HG03066 (cell line): ENCODE measurements around the gene IMMP2L.

Experiments used
- ATAC-seq: cut with Tn5 transposase; IDR thresholded peaks from one replicate; pipeline ENCODE4 v1.9.1; 2021; ENCODE audit warnings: low read depth; ENCODE audit not compliant: unreplicated experiment

The IMMP2L gene

DNA sequence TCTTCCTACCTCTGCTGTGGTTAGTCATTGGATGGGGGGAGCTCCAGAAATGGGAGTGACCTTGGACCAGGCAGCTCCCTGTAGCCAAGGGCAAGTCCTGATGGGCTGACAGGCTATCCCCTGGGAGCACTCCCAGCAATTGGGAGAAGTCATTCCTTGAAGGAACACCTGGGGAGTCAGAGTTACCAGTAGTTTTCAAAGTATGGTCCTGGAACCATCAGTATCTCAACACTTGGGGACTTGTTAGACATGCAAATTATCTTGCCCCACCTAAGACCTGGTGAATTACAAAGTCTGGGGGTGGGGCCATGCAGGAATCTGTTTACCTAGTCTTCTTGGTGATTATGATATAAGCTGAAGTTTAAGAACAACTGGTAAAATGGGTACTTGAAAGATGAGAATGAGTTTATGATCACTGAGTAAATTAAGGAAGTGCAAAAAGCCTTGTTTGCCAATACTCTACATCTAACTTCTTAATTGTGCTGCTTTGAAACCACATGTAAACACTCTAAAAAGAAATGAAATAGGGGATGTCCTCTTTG is 758.6 kb downstream of the IMMP2L start:
- ATAC-seq, result no peak

DNA sequence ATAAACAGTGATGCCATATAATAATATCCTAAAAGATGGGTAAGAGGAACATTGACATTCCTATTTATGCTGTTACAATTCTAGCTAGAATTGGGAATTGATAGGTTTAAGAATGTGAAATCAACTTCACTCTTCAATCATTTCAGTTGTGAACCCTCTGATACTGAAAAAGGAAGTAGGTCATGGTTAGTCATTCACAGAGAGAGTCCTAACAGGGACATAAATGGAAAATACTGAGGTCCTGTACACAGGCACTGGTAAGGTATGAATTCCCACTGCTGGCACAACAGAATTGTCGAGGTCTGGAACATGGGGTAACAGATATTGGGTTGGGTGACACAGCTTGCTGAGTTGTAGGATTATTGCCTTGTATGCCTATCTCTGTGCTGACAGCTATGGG is 760.8 kb downstream of the IMMP2L start:
- peak; percentile 91 for ATAC-seq

DNA sequence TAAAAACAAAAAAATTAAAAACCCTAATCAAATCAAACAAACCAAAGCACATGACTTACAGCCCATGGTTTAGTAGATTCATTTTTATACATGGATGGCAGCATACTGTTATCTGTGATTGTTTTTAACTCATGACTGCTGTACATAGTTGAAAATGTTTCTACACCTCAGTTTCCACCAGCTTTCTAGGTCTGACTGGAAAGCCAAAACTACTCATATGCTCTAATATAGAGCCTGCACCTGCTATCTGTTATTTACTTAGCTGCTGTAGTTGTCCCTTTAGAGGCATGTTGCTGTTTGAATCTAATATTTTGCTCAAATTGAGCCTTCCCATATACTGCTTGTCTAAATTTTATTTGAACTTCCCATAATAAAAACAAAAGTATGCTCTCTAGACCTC is 761.3 kb downstream of the IMMP2L start:
- no peak for ATAC-seq

DNA sequence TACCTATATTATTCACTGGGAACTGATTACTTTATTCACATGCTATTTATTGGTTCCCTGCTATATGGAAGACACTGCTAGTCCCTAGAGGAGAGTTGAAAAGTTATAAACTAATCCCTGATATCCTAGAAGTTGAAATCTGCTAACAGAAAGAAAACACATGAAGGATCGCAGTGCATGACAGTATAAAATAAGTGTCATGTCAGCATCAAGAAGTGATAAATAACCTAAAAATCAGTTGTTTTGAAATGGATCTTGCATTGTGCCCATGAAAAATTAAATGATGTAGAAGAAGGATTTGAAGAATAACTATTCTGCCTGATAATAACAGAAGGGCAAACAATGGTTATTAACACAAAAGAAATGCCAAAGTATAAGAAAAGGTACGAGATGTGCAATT is 764.6 kb downstream of the IMMP2L start:
- ATAC-seq, result no peak

DNA sequence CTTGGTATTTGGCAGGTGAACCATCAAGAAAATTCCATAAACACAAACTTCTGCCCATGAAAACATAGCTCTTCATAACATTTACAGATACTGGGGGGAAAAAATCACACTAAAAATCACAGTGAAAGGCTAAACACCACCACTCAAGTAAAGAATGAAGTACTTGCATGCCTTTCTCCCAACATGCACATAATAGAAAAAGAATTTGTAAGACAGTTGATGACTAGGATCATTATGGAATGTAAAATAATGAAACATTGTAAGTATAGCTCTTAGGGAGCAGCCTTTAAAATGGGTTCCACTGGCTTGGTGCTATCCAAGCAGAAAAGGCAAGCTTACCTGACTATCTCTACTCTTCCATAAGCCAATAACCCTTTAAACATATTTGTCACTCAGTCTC is 771.3 kb downstream of the IMMP2L start:
- no peak for ATAC-seq

DNA sequence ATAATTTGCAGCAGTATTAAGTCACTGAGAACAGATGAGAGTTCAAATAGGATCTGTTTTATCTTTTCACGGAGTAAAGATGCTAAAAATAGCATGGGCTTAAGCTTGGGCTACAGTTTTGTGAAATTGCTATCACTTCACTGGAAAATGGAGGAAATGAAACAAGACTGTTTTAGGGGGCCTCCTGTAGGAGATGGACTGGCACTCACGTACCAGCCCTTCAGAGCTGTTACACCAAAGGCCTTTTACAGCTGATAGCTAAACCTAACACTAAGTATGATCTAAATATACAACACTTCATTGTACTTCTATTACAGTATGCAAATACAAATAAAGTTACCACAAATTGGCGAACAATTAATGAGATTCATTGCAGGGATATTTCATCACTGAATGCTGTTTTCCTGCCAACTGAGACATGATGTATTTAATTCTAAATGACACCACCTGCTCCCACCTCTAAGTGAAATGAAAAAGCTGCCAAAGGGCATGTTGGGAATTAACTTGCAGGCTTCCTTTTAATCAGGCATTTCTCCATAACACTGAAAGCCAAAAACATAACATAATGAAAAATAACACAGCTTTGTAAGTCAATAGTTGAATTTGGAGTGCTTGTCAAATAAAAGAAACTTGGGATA is 775.8 kb downstream of the IMMP2L start:
- ATAC-seq, result no peak

DNA sequence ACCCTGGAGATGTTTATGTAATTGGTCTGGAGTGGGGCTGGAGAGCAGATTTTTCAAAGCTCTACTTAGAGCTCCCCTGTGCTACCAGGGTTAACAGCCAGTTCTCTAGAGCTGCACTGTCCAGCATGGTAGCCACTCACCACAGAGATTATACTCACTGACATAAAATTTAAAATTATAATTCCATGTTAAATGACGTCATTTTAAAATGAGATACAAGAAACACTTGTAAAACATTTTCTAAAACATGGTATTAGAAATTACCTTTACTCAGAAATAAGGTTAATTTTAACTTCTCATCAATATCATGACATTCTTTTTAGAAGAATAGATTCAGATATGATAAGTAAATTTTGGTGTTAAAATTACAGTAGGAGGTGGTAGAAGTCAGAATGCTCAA is 777.5 kb downstream of the IMMP2L start:
- no peak for ATAC-seq

DNA sequence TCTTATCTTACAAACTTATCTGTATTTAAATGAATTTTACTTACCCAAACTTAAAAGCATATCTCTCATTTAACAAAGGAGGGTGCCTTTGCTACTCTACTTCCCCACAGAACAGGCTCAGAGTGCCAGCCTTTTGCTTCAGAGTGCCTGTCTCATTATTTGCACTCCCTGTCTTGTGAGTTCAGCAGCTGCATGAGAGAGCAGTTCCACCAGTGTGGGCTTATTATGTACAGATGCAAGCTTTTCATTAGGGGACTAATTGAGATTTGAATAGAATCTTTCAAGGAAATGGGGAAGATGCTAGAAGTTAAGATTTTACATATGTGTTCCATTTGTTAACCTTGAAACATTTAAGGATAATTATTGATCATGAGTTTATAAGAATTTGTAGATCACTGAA is 781.6 kb downstream of the IMMP2L start:
- ATAC-seq, result no peak

DNA sequence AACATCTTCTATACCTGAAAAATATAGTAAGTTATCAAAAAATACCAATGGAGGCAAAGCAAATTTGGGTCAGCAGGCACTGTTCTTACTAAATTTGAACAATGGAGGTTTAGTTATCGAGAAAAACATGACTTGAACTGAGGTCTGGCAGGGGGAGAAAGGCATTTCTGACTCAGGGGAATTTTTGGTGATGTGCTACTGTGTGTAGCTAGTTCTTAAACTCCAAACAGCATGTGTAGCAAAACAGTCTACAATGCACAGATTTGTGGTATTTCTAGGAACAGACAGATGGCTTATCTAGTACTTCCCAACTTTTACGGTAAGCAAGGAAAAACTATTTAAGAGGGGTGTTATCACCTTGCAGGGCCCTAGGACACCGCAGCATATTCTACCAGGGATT is 783.0 kb downstream of the IMMP2L start:
- ATAC-seq, result no peak

DNA sequence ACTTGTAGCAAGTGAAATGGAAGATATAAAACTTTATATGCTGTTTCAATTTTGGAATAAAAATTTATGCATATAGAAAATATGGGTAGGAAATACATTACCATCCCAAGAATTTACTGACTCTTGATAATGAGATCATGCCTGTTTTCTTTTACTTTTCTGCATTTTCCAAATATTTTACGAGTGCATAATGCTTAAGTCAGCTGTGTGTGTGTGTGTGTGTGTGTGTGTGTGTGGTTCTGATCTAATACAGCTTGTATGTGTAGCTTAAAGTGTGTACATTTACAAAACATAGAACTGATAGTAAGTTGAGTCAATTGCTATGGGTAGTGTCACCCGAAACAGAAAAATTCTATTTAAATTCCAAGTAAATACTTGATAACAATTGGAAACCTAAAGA is 787.2 kb downstream of the IMMP2L start:
- ATAC-seq, result no peak

DNA sequence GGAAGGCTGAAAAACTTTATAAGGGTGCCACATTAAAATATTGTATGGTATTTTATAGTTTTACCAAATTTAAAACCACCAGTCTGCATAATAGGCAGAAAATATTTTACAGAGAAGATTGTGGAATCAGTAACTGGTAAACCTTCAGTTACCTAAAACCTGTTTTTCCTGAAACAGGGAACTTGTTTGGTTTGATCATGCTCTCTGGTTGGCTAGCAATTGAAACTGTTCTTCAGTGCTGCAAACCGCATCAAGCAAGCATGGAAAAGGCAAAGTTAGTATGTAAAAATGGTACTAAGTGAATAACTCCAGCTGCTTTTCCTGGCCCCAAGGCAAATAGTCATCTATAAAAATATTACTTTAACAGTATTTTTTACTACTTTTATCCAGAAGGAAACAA is 788.2 kb downstream of the IMMP2L start:
- no peak for ATAC-seq

DNA sequence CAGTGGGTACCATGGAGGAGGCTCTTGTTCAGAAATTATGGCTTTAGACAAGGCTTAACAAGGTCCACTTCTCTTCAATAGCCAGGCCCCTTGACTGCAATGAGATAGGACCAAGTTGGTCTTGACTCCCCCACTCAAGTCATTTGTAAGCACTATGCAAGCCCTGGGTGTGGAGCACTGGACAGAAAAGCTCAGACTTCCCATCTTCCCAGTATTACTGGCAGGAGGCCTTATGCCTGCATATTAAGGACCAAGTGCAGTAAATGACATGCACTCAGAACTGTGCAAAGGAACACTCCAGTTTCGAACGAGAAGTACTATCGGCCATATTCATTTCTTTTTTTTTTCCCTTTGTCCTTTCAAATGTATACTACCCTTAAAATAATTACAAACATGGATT is 789.7 kb downstream of the IMMP2L start:
- ATAC-seq, result no peak

DNA sequence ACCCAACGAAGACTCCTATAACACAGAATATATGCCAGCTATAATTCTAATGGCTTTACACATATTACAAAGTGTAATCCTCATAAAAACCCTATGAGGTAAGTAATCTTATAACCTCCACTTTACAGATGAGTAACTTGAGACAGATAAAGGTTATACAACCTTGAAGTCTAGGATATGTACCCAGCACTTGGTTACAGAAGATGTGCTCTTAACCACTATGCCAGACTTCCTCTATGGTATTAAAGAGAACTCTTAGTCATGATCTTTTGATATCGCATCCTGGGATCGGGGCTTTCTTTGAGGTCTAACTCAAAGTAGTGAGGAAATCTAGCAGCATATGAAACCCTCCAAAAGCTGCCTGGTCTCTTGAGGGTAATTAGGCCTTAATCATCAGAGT is 790.6 kb downstream of the IMMP2L start:
- no peak for ATAC-seq

DNA sequence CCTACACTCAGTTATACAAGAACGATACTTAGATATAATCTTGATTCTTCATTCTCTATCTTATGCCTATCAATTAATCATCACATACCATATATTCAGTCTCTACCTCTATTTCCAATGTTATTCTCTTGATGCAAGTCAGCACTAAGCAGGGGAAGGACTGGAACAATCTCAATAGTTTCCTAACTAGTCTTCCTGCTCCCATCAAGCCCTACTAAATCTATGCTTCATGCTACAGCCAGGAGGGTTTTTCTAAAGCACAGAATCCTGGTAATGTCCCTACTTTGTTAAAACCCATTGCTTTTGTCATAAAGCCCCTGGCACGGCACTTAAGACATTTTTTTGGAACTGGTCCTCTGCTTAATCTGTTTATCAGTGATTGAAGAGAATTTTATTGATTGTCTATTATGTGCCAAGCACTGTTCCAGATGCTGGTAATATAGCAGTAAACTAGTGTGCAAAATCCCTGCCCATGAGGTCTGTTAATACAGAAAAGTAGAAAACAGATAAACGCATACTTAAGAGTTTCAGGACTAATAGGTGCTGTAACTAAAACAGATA is 794.7 kb downstream of the IMMP2L start:
- no peak for ATAC-seq

DNA sequence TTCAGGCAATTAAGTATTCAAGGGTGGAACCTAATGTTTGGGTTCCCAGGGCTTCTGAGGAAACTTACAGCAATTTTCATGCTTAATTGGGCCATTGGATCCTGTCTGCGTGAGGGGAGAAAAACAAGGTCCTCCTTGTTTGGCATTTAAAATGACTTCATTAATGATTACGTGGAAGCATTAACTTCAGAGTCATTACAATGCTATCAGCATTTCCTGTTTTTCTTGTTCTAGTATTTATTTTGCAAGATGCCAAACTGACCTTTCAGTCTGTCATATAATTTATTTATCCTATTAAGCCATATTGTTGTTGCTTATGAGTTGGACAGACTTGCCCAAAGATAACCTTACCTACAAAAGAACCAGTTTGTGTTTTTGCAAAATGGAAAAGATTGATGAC is 795.4 kb downstream of the IMMP2L start:
- ATAC-seq, result no peak

DNA sequence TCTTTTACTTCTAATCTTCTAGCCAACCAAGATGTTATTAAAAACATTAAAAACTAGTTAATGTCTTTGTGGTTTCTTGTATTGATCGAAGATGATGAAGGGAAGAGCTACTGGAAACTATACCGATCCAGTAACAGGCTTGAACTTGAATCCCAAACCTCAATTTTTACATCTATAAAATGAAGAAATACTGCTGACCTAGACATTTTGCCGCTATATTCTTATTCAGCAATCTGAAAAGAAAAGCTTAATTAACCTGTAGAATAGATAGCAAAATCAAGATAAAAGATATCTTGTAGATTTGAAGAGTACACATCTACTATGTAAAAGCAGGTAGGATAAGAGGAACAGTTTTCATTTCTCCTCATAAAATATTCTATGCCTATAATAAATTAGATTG is 797.4 kb downstream of the IMMP2L start:
- no peak for ATAC-seq

DNA sequence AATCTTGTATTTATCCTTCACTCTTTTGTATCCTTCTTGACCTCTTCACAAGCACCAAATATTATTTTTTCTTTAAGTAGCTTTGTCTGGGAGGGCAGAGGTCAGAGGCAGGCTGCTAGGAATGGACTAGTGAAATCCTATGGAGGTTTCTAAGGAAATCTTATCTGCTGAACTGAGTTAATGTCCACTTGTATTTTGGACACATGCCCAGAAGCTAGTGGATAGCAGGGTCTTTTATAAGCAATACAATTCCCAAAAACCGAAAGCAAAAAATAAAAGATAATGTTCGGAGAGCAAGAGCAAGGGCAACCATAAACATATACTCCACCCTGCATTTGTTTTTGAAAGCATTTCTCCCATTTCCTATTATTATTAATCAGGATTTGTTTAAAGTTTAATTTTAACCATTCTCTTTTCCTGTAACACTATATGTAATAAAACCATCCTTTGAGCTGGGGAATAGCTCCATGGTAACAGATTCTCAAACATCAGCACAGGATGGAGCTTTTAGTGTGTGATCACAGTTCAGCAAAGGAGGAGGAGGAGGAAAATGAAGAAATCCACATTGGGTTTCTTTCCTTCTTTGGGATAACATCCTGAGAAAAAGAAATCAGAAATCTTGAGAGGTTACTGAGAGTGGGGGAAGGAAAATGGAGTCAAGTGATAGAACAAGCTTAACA is 799.6 kb downstream of the IMMP2L start:
- no peak for ATAC-seq

DNA sequence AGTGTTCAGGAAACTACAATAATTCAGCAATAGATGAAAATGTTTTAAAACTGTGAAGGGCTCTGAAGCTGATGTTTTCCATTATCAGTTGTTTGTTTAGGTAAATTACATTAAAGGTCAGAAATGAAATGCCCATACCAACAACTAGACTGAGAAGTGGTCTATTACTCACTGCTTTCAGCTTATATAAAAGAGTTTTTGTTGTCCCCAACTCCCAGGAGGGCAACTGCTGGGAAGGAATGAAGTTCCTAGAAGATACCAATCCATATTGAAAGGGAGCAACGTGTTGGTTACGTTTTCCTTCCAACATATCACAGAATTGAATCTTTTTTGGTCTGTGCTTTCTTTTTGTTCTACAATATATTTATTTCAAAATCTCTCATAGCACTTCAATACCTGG is 802.0 kb downstream of the IMMP2L start:
- ATAC-seq, result no peak

DNA sequence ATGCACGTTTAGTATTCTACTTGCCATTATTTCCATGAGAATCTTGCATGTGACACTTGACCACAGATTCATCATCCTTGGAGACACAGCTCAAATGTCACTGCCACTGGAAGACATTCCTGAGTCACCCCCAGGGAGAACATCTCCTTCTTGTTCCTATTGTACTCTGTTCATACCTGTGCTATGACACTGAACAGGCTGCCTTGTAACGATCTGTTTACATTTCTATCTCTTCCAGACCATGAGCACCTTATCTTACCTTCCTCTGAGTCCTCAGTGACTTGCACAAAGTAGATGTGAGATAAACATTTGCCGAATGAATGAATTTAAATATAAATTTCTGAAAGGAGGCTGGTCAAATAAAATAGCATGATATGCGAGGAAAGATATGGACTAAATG is 803.2 kb downstream of the IMMP2L start:
- ATAC-seq, result no peak

DNA sequence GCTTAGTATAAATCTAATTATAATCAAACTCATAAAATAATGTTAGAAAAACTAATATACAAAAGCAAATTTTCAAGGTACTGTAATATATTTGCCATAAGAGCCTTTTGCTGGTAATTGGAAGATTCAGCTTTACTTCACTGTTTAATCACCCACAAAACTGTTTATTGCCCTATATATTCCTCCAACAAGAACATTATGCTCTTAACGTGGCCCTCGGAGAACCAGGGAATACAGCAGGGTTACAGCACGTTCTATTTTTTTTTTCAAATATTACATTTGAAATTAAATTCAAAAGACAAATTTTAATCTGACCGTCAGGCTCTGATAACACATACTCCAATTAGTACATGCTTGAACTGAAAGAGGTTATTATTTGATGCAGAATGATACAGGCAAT is 807.6 kb downstream of the IMMP2L start:
- ATAC-seq, result no peak

DNA sequence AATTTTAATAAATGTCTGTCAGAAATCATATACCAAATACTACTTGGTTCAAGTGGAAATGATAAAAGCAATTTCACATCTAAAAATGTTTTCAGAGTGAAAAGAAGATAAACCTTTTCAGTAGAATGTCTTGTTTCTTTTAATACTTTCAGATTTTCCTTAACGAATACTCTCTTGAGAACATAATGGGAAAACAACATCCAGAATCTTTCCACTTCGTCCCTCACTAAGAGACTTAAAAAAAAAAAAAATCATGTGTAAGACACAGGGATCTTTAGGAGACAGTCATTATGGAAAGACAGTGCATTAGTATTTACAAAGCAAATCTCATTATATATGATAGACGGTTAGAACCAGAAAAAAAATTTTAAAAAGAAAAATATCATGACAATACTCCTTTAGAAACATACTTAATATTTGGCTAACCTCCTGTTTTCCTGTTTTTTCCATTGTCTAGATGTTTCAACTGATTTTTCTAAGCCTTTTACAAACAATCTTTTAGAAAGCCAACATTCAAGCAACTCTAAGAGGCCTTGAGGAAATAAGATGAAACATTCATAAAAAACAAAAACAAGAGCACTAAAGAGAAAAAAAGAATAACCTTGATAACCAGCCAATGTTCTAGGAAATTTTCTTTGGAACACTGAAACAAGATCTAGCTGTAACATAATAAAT is 811.2 kb downstream of the IMMP2L start:
- ATAC-seq, result no peak

DNA sequence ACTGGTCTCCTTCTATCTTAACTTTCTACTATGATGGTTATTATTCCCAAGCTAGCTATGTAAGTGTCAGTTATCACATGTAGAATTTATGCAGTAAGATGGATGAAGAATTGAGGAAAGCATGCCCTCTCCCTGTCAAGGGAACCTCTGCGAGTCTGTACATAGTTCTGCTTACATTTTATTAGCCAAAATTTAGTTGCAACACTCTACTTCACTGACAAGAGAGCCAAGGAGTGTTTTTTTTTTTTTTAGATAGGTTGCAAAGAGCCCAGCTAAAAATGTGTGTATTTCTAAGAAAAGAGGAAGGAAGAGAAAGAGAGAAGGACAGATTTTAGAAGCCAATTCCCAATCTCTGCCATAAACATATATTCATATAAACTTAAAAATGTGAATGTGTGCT is 829.1 kb downstream of the IMMP2L start:
- no peak for ATAC-seq
